ENCODE data around the gene GDF11.
"Not testable (repeated sequence)": the region's sequence is repeated elsewhere in the genome, so short reads cannot be mapped to it uniquely, and the experiment has no call there.

The GDF11 gene

DNA sequence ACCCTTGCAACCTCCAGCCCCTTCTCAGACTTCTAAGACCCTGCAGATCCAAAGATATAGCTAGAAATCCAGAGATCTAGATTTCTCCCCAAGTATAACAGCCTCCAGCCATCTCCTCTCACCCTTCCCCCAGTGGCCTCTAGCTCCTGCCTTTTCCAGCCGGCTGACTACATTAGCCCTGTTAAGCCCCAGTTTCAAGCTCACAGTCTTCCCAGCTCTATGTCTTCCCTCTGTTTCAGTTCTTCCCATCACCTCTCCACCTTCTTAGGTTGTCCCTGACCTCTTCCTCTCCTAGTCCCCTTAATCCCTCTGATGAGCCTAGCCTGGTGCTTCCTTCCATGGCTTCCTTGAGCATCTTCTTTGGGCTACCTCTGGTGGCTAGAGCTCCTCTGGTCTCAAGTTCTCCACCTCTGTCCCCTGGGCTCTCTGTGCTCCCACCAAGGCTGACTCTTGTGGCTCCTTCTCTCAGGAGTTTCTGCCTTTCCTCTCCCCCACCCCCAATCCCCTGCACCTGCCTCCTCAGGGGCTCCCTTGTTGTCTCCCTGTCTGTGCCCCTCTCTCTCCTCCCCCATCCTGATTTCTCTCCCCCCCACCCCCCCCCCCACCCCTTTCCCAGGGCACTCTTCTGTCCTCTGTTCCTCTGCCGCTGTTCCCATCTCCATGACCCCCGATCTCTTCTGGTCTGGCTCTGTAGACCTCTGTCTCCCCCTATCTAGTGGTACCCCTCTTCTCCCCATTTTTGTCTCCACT, 816 bp upstream of the GDF11 start:
- ATAC-seq: no peak
- no peak for DNase-seq

DNA sequence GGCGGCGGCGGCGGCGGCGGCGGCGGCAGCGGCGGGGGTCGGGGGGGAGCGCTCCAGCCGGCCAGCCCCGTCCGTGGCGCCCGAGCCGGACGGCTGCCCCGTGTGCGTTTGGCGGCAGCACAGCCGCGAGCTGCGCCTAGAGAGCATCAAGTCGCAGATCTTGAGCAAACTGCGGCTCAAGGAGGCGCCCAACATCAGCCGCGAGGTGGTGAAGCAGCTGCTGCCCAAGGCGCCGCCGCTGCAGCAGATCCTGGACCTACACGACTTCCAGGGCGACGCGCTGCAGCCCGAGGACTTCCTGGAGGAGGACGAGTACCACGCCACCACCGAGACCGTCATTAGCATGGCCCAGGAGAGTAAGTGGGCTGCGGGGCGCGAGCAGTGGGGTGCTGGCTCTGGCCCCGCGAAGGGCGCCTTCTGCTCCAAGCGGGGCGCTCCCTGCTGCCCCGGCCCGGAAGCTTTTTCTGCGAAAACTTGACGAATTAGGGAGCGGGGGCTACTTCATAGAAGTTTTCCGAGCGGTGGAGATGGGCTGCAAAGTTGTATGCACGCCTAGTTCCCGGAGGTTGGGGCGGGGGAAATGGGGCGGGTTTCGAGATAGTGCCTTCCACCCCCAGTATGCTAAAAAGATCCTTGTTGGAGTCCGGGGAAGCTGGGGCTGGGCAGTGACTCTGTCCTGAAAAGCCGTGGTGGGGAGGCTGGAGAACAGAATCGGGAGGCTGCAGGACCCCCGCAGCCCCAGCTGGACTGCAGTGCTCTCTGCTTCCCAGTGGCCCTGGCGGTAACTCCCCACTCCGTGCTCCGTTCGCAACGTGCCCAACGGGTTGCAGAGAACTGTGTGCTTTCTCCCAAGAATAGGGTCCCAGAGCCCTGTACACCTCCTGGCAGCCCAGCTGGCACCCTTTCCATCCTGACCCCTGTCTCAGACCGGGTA, 751 bp downstream of the GDF11 start:
- DNase-seq: peak; percentile 47
- ATAC-seq: peak; percentile 52

DNA sequence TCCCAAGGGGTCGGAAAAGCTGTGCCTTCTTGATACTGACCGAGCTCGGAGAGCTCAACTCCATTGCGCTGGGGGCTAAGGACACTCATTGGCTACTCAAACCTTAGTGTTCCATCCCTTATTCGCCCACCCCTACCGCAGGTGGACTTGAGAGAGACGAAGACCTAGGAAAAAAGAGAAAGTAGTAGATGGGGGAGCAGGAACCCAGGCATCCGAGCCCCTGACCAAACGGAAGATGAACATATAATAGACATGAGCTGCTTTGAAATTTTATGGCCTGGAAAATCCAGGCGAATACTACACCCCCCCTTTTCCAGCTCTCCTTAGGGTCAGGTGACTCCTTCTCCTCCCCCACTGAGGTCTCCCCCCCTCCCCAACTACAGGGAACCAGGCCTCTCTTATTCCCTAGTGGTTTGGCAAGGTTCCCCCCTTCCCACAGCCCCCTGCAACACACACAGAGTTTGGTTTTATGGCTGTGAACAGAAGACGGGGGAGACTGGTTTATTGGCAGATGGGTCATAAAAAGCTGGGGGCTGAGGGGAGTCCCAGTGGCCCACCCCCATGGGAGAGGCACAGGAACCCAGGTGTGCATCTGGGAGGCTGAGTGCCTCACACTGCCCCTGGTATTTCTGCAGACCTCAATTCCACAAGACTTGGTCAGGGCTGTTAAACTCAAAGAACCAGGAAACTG, 1.6 kb downstream of the GDF11 start:
- no peak for ATAC-seq
- no peak for DNase-seq

DNA sequence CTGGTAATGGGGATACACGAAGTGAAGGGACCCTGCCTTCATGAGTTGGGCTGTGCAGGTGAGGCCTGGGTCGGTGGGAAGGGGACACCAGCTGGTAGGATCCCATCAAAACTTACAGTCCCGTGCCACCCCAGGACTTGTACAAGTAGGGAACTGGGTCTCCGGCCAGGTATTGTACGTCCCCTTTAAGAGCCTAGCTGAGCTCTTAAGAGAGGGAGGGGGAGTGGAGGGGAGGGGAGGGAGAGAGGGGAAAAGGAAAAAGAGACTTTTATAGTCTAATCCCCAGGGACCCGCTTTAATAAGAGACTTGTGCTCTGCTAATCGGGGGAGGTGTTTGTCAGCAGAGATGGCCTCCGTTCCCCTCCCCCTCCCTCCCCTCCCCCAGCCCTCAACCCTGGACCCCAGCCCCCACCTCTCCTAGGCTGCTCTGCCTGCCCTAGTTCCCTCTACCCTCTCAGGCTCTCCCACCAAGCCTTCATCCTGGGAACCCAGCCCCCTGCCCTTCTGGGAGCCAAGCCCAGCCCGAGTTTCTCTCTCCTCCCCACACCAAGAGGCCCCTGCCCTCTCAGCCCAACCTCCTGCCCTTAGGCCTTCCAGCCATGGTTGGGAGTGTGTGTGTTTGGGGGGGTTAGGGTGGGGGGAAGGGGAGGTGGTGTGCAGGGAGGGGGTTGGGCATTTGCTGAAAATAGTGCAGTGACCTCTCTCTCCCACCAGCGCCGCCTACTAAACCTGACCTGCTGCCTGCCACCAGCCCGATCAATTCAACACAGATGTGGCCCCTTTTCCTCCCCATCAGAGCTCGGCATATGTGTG, 2.6 kb downstream of the GDF11 start:
- DNase-seq: no peak
- no peak for ATAC-seq

DNA sequence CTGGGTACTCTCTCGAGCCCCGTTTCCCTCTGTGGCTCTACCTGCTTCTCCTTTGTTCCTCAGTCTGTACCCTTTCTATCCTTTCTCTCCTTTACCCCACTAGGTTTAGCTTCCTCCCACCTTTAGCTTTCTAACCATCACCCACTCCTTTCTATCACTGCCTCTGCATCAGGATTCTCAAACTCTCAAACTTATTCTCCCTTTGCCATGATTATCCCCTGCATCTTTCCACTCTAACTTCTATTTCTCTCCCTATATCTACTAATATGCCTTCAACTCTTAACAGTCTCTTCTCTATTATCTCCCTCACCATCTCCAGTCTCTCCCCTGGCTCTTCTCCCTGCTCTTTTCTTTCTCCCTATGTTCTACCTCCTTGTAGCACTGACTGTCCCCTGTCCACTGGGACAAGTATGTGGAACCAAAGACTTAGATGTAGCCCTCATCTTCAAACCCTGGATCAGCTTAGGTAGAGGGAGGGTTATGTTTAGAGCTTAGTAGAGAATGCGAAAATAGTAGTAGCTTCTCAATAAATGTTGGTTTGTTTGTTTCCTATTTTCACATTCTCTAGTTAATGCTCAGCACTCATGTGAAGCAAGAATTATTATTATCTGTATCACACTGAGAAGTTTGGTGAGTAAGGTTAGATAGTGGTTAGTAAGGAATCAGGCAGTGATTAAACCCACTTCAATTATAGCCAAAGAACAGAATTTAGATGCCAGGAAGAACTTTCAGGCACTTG, 3.4 kb downstream of the GDF11 start:
- DNase-seq (no peak), ATAC-seq (no peak)

DNA sequence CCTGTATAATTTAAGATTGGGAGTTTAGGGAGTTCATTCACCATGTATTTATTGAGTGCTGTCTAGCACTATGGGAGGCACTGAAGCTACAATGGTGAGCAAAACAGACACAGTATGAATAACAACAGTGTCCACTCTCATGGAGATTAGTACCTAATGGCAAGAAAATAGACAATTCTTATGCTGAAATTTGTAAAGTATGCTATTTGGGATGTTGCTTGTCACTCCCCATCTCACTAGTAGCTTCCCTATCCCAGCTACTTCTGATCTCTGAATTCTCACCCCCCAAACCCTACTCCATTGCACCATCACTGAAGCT, 4.0 kb downstream of the GDF11 start:
- DNase-seq: no peak
- ATAC-seq: no peak

DNA sequence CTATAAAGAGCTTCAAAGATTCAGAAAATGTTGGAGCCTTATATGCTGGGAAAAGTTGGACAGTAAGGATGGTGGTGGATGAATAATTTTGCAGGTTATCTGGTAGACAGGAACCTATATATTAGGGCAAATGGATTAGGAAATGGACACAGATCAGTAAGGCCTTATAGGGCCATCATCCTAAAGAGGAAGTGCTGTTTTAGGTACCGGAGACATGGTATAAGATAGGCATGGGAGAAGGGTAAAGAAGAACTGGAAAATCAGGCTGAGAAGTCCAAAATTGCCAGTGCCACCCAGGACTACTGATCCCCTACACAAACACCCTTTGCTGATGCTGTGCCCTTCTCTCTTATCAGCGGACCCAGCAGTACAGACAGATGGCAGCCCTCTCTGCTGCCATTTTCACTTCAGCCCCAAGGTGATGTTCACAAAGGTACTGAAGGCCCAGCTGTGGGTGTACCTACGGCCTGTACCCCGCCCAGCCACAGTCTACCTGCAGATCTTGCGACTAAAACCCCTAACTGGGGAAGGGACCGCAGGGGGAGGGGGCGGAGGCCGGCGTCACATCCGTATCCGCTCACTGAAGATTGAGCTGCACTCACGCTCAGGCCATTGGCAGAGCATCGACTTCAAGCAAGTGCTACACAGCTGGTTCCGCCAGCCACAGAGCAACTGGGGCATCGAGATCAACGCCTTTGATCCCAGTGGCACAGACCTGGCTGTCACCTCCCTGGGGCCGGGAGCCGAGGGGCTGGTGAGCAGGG, 5.5 kb downstream of the GDF11 start:
- DNase-seq (no peak), ATAC-seq (no peak)

DNA sequence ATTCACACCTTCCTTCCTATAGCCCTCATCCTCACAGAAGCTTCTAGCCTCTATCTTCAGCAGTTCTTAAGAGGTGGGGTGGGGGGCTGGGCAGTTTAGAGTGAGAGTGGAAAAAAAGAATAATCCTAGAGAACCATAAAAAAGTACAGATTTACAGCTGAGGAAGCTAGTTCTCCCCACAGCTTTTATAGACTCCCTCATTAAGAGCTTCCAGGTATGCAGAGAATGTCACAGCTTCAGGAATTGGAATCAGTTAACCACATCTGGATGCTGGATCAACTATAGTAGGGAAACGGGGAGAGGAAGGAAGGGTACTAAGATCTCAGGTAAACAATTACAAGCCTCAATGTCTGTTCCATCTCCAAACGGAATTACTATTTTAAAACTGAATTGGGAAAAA, 12.3 kb downstream of the GDF11 start:
- DNase-seq: no peak
- no peak for ATAC-seq

DNA sequence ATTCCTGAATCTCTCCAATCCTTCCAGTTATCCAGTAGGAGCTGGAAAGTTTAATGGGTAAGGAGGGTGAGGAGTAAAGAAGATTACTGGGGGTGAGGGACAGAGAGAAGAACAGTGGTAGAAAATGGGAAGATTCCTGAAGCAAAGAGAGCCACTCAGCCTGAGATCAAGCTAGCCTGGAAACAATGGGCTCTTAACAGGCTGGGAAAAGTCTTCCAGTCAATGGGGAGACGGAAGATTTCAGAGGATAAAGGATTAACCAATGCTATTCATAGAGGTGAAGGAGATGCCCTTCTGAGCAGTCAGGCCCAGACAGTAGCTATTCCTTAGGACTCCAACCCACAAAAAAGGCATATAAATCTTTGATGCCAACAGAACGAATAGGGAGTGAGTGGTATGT, 14.8 kb downstream of the GDF11 start:
- DNase-seq: no peak
- no peak for ATAC-seq

DNA sequence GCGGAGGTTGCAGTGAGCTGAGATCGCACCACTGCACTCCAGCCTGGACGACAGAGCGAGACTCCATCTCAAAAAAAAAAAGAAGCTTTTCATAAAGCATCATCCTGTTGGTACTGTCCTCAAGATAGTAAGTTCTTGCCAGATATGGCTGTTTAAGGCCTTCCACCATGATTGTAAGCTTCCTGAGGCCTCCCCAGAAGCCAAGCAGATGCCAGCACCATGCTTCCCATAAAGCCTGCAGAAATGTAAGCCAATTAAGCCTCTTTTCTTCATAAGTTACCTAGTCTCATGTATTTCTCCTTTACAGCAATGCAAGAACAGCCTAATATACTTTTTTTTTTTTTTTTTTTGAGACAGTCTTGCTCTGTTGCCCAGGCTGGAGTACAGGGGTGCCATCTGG, 15.7 kb downstream of the GDF11 start:
- DNase-seq, ATAC-seq: not testable (repeated sequence)

DNA sequence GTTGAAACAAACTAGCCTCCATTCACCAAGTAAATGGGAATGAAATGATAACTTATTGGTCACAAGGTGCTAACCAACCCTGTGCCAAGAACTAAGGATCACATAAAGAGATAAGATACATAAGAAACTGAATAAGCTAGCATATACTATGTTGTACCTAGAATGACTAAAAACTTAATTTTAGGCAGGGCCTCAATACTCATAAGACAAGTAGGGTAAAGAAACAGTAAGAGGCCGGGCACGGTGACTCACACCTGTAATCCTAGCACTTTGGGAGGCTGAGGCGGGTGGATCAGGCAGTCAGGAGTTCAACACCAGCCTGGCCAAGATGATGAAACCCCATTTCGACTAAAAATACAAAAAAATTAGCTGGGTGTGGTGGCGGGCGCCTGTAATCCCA, 17.7 kb downstream of the GDF11 start:
- DNase-seq (no peak), ATAC-seq (peak; percentile 75)

DNA sequence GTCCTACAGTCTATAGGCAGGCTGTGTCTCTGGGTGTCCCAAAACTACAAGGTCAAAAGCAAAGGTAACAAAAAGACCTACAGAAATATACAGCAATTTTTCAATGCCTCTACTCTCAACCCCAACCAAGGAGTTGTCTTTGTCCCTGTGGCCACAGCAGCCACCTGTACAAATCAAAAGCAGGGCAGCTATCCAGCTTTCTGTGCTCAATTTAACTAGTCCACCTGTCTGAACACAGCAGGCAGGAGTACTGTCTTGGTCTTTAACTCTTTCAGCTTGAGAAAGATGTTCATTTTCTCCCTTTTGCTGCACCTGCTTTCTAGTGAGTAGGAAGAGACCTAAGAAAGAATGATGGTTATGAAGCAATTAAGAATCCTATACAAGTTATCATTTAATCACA, 19.7 kb downstream of the GDF11 start:
- no peak for ATAC-seq
- no peak for DNase-seq

DNA sequence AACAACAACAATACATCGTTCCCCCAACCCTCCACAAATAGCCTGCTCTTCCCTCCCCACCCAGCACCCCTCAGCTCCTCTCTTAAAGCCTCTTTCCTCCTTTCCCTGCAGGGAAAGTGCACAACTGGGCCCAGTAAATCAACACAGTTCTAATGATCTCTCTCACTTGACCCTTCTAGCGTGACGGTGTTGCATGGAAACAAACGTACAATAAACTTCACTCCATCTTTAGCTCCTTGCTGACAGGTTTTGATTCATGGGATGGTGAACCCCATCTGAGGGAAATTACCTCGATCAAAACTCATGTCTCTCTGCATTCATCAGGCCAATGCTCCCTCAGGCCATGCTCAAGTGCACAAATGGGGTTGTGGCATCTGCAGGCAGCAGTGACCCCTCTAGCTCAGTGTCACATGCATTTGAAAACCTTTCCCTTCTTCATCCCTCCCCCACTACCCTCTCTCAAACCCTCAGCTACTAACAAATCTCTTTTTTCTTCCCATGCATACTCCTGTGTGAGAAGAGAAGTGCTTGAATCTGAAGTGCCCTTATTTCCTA, 22.9 kb downstream of the GDF11 start:
- ATAC-seq: no peak
- DNase-seq: no peak

DNA sequence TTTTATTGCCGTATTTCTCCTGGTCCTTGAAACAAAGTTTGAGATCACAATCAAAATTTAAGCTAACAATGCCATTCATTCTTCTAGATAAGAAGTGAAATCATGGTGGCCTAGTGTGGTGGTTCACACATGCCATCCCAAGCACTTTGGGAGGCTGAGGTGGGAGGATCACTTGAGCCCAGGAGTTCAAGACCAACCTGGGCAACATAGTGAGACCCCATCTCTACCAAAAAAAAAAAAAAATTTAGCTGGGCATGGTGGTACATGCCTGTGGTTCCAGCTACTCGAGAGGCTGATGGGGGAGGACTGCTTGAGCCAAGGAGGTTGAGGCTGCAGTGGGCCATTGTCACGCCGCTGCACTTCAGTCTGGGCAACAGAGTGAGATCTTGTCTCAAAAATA, 24.2 kb downstream of the GDF11 start:
- DNase-seq (no peak), ATAC-seq (no peak)

DNA sequence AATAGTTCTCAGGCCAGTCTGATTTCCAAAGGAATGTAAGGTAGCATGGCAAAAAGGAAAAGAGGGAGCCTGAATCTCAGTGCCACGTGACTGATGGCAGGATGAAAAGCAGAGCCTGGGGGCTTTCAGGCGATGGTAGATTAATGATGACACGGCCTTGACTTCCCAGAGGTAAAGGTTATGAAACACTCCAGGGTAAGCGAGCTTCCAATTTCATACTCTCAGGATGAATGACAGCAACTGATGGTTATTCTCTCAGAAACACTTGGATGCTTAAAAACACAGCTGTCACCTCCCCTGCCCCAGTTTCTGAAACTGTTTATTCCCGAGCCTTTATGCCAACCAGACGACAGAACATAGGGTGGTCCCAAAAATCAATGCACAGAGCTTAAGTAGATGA, 28.8 kb downstream of the GDF11 start:
- DNase-seq (no peak), ATAC-seq (no peak)

DNA sequence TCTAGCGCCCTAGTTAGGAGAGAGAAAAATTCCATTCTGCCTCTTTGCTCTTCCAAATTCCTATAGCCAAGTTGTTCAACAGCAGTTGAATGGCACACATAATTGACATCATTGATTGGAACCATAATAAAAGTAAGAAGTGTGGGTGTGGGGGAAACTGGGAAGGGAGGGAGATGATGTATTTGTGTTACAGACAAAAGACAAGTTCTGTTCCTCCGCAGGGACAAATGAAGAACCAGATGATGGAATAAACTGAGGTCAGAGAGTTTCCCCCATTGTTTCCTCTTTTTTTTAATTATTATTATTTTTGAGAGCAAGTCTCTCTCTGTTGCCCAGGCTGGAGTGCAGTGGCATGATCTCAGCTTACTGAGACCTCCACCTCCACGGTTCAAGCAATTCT, 34.9 kb downstream of the GDF11 start:
- DNase-seq: no peak
- ATAC-seq: no peak

DNA sequence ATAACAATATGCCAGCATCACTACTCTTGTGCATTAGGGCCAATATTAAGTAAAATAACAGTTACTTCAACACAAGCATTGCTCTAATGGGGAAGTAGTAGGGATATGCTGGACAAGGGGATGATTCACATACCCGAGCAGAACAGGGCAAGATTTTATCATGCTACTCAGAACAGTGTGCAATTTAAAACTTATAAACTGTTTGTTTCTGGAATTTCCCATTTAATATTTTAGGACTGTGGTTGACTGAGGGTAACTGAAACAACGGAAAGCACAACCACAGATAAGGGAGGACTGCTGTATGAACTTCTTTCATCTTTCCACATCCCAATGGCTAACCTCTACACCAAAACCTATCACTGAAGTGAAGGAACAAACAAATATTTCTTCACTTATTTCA, 37.8 kb downstream of the GDF11 start:
- DNase-seq: no peak

DNA sequence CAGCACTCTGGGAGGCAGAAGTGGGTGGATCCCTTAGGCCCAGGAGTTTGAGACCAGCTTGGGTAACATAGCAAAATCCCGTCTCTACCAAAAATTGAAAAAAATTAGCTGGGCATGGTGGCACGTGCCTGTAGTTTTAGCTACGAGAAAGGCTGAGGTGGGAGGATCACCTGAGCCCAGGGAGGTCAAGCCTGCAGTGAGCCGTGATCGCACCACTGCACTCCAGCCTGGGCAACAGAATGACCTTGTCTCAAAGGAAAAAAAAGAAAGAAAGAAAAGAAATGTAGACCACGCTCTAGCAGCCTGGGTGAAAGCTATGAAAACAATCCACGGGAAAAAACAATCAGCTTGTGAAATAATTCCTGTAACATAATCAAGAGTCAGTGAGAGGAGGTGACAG, 45.6 kb downstream of the GDF11 start:
- ATAC-seq (no peak), DNase-seq (no peak)

More for the DNA sequence above, 37.8 kb downstream of the GDF11 start:
- no peak for ATAC-seq

DNA sequence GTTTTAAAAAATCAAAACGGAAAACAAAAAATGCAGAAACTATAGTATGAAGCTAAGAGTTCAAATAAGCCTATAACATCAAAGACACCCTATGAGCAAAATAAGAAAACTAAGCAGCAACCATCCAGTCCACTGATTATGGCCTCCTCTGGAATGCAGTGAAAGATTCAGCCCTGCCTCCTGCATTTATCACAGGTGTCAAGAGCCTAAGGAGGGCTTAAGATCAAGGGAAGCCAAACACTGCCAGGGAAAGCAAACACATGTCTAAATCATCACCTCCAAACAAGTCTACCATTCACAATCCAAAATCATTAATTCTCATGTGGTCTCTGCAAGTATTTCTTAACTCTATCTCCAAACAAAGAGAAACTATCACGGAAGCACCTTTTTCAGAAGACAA, 46.2 kb downstream of the GDF11 start:
- no peak for ATAC-seq
- DNase-seq: no peak

DNA sequence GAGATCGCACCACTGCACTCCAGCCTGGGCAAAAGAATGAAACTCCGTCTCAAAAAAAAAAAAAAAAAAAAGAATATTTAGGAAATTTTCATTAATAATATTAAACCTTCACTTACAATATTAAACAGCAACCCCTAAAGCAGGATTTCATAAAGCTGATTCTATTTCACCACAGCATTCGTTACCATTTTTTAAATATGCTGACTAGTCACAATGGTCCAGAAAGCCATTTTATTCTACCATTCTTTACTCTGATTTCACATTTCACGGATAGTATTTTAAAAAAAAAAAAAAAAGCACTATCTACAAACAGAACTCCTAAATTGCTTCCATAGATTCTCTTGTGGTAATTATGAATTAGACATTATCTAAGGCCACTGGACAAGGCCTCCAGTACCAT, 47.0 kb downstream of the GDF11 start:
- no peak for ATAC-seq
- DNase-seq: no peak

All from stimulated activated naive CD8-positive, alpha-beta T cell treated with anti-CD3 and anti-CD28 coated beads, Interleukin-15, Interleukin-2, amounts not matched to agents 100 U/mL and 50 U/mL, for 24 hours (primary cell).